Spleen (tissue), 11 donors: Measurements from ENCODE around the gene NECAB3. TPM values are rescaled to one million over a fixed set of nuclear protein-coding genes. Genes with fewer than 3 reads are reported as not detected.

ENCODE experiments used
- DNase-seq: peaks from one replicate; pipeline ENCODE4 v3.0.0-alpha.2; 2020
- H3K27ac ChIP-seq, 8 donors: fragments of 200-600 bp; sonication (generic) in 7 of 8; 1 replicate in 4 of 8; 2 replicates in 4 of 8; pipeline versions ENCODE4 v1.5.0 to v1.8.0; 2016 to 2021; ENCODE audit warnings: inconsistent platforms in 4 of 8, mild to moderate bottlenecking in 4 of 8, moderate library complexity in 1 of 8
- H3K27me3 ChIP-seq, 7 donors: fragments of 200-600 bp; sonication (generic) in 6 of 7; replicated peaks in 1 of 7; 1 replicate in 4 of 7; 2 replicates in 3 of 7; pipeline versions ENCODE4 v1.5.0 to v1.8.0; 2016 to 2021; ENCODE audit warnings: inconsistent platforms in 3 of 7, mild to moderate bottlenecking in 1 of 7
- H3K36me3 ChIP-seq, 6 donors: fragments of 200-600 bp; sonication (generic) in 5 of 6; 1 replicate in 4 of 6; 2 replicates in 2 of 6; pipeline versions ENCODE4 v1.5.0 to v1.8.0; 2016 to 2021; ENCODE audit warnings: inconsistent platforms in 2 of 6
- H3K4me1 ChIP-seq, 6 donors: fragments of 200-600 bp; sonication (generic) in 5 of 6; 1 replicate in 3 of 6; 2 replicates in 3 of 6; pipeline versions ENCODE4 v1.5.0 to v1.8.0; 2016 to 2021; ENCODE audit warnings: inconsistent platforms in 3 of 6
- H3K4me3 ChIP-seq, 8 donors: fragments of 200-600 bp; sonication (generic) in 7 of 8; 1 replicate in 4 of 8; 2 replicates in 4 of 8; pipeline versions ENCODE4 v1.5.0 to v1.8.0; 2016 to 2021; ENCODE audit warnings: inconsistent platforms in 4 of 8, mild to moderate bottlenecking in 4 of 8, moderate library complexity in 2 of 8
- H3K9me3 ChIP-seq, 8 donors: fragments of 200-600 bp; sonication (generic) in 7 of 8; 1 replicate in 4 of 8; 2 replicates in 4 of 8; pipeline versions ENCODE4 v1.5.0 to v1.8.0; 2016 to 2021; ENCODE audit warnings: inconsistent platforms in 4 of 8
- CTCF ChIP-seq, 11 experiments: fragments of 200-600 bp in 7 of 11; fragments of 450-650 bp in 4 of 11; sonication (generic) in 4 of 11; IDR thresholded peaks in 8 of 11; conservative IDR thresholded peaks in 3 of 11; 1 replicate in 7 of 11; 2 replicates in 4 of 11; pipeline versions ENCODE4 v1.4.0 to v1.8.0; 2016 to 2021; ENCODE audit warnings: antibody characterized with exemption in 11 of 11, inconsistent platforms in 4 of 11, mild to moderate bottlenecking in 1 of 11
- POLR2A ChIP-seq, 3 donors: fragments of 450-650 bp; IDR thresholded peaks; one replicate each; pipeline ENCODE4 v1.5.1; 2017; ENCODE audit warnings: antibody characterized with exemption in 3 of 3, mild to moderate bottlenecking in 1 of 3
- POLR2AphosphoS5 ChIP-seq, 3 donors: sonication (generic); formaldehyde crosslinking; IDR thresholded peaks; one replicate each; pipeline ENCODE4 v1.5.1; 2017; ENCODE audit warnings: antibody characterized with exemption in 3 of 3
- WGBS, 5 donors: extraction: QIAGEN DNeasy Blood & Tissue Kit in 3 of 5; methylation state at CpG; one replicate each; pipeline versions ENCODE4 v1.1.5 to v1.1.7; 2013 to 2018; 5-methylcytosine and 5-hydroxymethylcytosine counted together
- intact Hi-C: fragments of 100-400 bp; cut with DNase I; formaldehyde crosslinking; loops from one replicate; pipeline ENCODE4 v1.15.0; 2023; ENCODE audit warnings: low total_unique reads
- polyA plus RNA-seq, 3 donors: library from polyadenylated mRNA; stranded (reverse); fragments of 200-250 nt; gene quantifications; one replicate each; pipeline ENCODE4 v1.2.1, GENCODE V29; 2013
- total RNA-seq, 7 donors: library from RNA; depleted of rRNA in 3 of 7; stranded (reverse); fragments of >200 nt in 3 of 7; fragmentation: NEBNext Ultra II Directional in 4 of 7; extraction: Animal tissue kit (Norgen Biotek cat#: 25700) in 4 of 7; gene quantifications; one replicate each; pipeline versions ENCODE4 v1.1.0 to v1.2.1, GENCODE V29; 2016 to 2021
- donor health status: healthy with polysubstance abuse.
- donor health status: DM: no; HTN: no; CAD: no; lungs with moderate emphysema.
- donor health status: DM: no; HTN: no; CAD: no.
- donor health status: Bipolar disorder and iron deficiency.
- donor health status: healthy.
- donor health status: DM: no; HTN: no; CAD: no.
- donor health status: DM: yes; HTN: yes; CAD: no.

NECAB3 gene
- total and polyA plus RNA-seq, 10 donors: 8.6 to 39.0 (median 18.4) TPM

GRCh38 chr20:33719277-33719988 is 45.2 kb upstream of the NECAB3 start:
- Histone ChIP-seq H3K4me1 (peaks cover 11 to 39% (median 23%) of the 10 kb centered on the region in 6 donors), H3K27ac (peak overlapping the region; percentile 24 to 89 (median 80)), H3K36me3 (peaks cover 0 to 13% (median 4%) of the 10 kb centered on the region in 6 donors), H3K4me3 (peak overlapping the region; percentile 60 to 96 (median 81)), H3K27me3 (no peaks in the 10 kb centered on the region), H3K9me3 (no peaks in the 10 kb centered on the region)
- TF ChIP-seq POLR2AphosphoS5 (IDR thresholded peaks at IDR 0.05): no peak
- no peak for TF ChIP-seq POLR2A (IDR thresholded peaks at IDR 0.05)
- no peak for TF ChIP-seq CTCF (IDR thresholded peaks at IDR 0.05 in 8 of 11, conservative IDR thresholded peaks at IDR 0.05 in 3 of 11)
- WGBS, 5 donors: 48 to 60% (median 52%) methylated on average over 13 of the region's 13 CpGs
- intact Hi-C loops: no loop called here
- DNase-seq: no peak

GRCh38 chr20:33716498-33716897 is 42.3 kb upstream of the NECAB3 start:
- peaks cover 11 to 32% (median 22%) of the 10 kb centered on the region in 6 donors for H3K4me1 ChIP-seq
- WGBS, 5 donors: 82 to 95% (median 91%) methylated on average over 2 of the region's 2 CpGs
- no peaks in the 10 kb centered on the region for H3K27me3 ChIP-seq
- peaks cover 0 to 42% (median 31%) of the 10 kb centered on the region in 6 donors for H3K36me3 ChIP-seq
- H3K27ac ChIP-seq: no peak overlapping the region
- H3K4me3 ChIP-seq: no peak overlapping the region
- intact Hi-C loops: no loop called here
- no peaks in the 10 kb centered on the region for H3K9me3 ChIP-seq
- TF ChIP-seq POLR2AphosphoS5 (IDR thresholded peaks at IDR 0.05) (no peak), POLR2A (IDR thresholded peaks at IDR 0.05) (no peak), CTCF (IDR thresholded peaks at IDR 0.05 in 8 of 11, conservative IDR thresholded peaks at IDR 0.05 in 3 of 11) (no peak)
- no peak for DNase-seq

- 84 to 93% (median 91%) methylated on average over 10 of the region's 10 CpGs for WGBS, 5 donors
- H3K27ac ChIP-seq: no peak overlapping the region
- peaks cover 0 to 12% (median 5%) of the 10 kb centered on the region in 6 donors for H3K4me1 ChIP-seq
- H3K9me3 ChIP-seq: no peaks in the 10 kb centered on the region
- TF ChIP-seq CTCF (IDR thresholded peaks at IDR 0.05 in 8 of 11, conservative IDR thresholded peaks at IDR 0.05 in 3 of 11): no peak
- no peak for TF ChIP-seq POLR2A (IDR thresholded peaks at IDR 0.05)
- TF ChIP-seq POLR2AphosphoS5 (IDR thresholded peaks at IDR 0.05): no peak
- intact Hi-C loops: no loop called here
- H3K4me3 ChIP-seq: no peak overlapping the region
- no peak for DNase-seq
- peaks cover 0 to 59% (median 41%) of the 10 kb centered on the region in 6 donors for H3K36me3 ChIP-seq
- H3K27me3 ChIP-seq: no peaks in the 10 kb centered on the region
Measured at GRCh38 chr20:33713865-33714367, 39.7 kb upstream of the NECAB3 start.

- 0 to 100% (median 88%) methylated on average over 1 of the region's 1 CpG for WGBS, 5 donors
- H3K9me3 ChIP-seq: no peaks in the 10 kb centered on the region
- intact Hi-C loops: no loop called here
- DNase-seq: no peak
- no peak overlapping the region for H3K27ac ChIP-seq
- no peaks in the 10 kb centered on the region for H3K27me3 ChIP-seq
- peaks cover 0 to 84% (median 56%) of the 10 kb centered on the region in 6 donors for H3K36me3 ChIP-seq
- H3K4me1 ChIP-seq: no peaks in the 10 kb centered on the region
- H3K4me3 ChIP-seq: no peak overlapping the region
- TF ChIP-seq CTCF (IDR thresholded peaks at IDR 0.05 in 8 of 11, conservative IDR thresholded peaks at IDR 0.05 in 3 of 11) (no peak), POLR2AphosphoS5 (IDR thresholded peaks at IDR 0.05) (no peak), POLR2A (IDR thresholded peaks at IDR 0.05) (no peak)
Measured at GRCh38 chr20:33711446-33711738, 37.2 kb upstream of the NECAB3 start.
